ENCODE data around the gene IWS1. TPM values are rescaled to one million over a fixed set of nuclear protein-coding genes. Genes with fewer than 3 reads are reported as not detected.

The IWS1 gene
- total RNA-seq, 1 donor from 2014 or later: 36.2 TPM

GRCh38 chr2:127490283-127490682 lies 36.0 kb downstream of the IWS1 start:
- DNase-seq: no peak

- no peak for DNase-seq
These were observed 39.8 kb downstream of the IWS1 start for GRCh38 chr2:127486247-127487058.

GRCh38 chr2:127485694-127486071 lies 40.6 kb downstream of the IWS1 start:
- no peak for DNase-seq

DNA sequence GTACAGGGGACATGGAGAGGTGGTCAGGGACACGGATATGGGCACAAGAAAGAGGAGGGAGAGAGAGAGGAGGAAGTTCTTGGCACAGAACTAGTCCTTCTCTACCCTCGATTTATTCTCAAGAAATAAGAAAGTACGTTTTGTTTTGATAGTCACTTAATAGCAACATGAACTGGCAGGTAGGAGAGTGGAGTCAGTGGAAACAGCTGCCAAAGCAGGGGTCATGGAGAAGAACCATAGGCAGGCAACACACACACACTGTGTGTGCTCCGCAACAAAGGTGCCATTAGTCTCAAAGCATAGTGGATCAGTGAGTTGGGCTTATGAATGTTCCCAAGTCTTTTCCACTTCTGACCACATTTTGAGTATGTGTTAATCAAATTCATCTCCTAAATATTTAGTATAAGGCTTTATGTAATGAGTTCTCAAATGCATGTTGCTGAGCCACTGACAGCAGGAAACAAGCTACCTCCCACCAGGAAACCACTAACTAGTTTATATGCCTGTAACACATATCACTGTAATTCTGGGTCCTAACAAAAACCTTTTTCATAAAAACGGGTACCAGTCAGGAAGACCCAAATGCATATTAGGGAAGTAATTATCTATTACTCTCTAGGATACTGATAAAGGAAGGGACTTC lies 41.1 kb downstream of the IWS1 start:
- DNase-seq: no peak

DNA sequence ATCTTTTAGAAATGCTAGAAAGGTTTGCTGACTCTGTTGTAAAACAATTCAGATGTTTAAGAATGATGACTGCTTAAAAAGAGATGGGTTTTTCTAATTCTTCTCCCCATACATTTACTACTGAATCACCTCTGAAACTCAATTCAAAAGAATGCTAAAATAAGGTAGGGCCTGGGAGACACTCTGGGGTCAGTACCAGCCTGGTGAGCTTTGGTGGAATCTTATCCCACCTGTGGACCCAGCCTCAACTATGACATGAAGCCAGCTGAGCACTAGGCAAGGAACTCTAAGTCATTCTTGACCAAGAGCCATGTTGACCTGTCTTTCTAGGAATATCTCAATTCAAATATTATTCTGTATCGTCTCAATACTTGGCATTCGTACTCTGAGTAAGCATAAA lies 44.3 kb downstream of the IWS1 start:
- no peak for DNase-seq

DNA sequence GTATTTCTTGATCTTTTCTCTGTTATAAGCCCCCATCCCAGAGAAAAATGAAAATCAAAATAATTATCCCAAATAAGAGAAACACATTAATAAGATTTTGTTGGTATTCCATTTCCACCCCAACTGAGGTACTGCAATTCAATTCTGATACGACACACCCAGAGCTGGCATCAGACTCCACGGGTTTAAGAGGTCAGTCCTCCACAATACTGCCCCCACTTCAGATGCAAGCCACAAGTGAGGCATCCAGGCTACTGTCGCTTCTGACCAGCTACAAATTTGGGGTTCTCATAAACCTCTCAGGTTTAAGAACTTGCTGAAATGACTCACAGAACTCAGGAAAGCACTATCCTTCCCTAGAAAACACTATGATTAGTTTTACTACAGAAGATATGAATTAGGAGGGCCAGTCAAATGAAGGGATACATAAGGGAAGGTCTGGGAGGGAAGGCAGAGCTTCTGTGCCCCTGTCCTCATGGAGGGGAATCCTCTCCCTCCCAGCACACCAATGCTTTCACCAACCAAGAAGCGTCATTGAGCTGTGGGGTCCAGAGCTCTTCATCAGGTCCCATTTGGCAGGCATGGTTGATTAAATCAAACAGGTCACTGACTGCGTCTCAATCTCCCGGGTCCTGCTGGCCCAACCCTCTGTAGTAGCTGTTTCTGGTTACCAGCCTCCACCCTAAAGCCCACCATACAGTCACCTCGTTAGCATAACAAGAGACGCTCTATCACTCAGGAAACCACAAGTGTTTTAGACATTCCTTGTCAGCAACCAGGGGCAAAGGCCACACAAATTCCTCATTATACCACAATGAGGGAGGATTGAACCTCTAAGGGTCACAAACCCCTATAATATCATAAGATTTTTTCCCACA lies 46.2 kb downstream of the IWS1 start:
- DNase-seq: no peak

GRCh38 chr2:127479219-127479825 lies 47.0 kb downstream of the IWS1 start:
- DNase-seq: peak; percentile 32

DNA sequence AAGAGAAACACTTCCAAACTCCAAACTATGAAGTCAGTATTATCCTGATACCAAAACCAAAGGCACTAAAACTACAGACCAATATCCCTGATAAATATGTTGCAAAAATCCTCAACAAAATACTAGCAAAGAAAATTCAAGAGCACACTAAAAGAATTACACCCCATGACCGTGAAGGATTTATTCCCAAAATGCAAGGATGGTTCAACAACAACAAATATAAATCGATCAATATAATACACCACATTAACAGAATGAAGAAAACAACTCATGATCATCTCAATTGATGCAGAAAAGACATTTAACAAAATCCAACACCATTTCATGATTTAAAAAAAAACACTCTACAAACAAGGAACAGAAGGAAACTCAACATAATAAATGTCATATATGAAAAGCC lies 50.5 kb downstream of the IWS1 start:
- DNase-seq: no peak

DNA sequence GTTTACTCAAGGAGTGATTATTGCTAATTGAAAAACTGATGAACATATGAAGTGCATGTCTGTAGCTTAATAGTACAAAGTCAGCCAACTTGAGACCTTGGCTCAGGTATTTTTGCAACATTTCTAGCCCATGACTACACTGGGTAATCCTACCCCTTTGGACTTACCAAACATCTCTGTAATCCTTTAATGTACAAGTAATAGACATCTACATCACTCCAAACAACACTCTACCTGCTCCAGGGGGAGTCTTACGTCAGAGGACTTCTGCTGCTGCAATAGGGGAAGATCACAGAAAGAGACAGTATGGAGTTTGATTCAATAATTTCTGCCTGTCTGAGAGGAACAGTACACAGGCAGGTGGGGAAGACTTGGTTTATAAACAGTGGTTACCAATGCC lies 54.0 kb downstream of the IWS1 start:
- no peak for DNase-seq

- no peak for DNase-seq
These were observed 54.9 kb downstream of the IWS1 start for GRCh38 chr2:127471286-127471988.

GRCh38 chr2:127469974-127470373 lies 56.3 kb downstream of the IWS1 start:
- DNase-seq: no peak

GRCh38 chr2:127469051-127469450 lies 57.2 kb downstream of the IWS1 start:
- no peak for DNase-seq

DNA sequence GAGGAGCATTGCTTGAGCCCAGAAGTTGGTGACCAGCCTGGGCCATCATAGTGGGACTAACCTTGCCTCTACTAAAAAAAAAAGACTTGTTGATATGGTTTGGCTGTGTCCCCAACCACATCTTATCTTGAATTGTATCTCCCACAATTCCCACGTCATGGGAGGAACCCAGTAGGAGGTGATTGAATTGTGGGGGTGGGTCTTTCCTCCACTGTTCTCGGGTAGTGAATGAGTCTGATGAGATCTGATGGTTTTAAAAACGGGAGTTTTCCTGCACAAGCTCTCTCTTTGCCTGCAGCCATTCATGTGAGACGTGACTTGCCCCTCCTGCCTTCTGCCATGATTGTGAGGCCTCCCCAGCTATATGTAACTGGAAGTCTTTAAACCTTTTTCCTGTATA lies 61.0 kb downstream of the IWS1 start:
- no peak for DNase-seq

DNA sequence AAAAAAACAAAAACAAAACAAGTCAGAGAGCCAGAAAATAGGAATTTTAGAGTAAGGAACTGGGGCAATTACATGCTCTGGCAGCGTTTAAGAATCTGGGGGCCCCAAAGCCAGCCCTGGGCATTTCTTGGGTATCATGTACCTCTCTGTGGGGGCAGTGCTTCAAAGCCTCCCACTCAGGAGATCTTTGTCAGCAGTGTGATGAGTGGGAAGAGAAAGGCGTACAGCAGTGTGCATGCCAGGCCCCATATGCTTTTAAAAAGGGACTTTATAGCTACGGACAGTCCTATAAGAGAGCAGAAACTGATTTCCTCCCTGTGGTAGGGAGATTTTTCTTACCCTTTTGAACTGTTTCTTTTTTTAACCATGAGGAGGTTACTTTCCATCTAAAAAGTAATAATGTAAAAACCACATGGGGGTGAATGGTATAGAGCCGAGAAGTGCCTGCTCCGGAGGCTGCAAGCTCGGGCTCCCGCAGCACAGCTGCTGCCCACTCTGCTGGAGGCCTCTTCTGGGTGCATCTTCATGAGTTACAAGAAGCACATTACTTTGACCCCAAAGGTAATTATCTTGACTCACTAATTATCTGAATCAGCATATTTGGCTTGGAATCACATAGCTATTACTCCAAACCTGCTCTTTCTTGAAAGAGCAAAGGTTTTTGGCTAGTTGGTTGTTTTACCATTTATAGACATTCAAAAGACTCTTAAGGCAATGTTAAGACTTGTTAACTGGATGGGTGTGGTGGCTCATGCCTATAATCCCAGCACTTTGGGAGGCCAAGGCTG lies 61.6 kb downstream of the IWS1 start:
- no peak for DNase-seq

- peak; percentile 23 for DNase-seq
These were observed 62.9 kb downstream of the IWS1 start for GRCh38 chr2:127463155-127463991.

GRCh38 chr2:127462461-127462860 lies 63.8 kb downstream of the IWS1 start:
- DNase-seq: no peak

GRCh38 chr2:127456960-127457359 lies 69.3 kb downstream of the IWS1 start:
- no peak for DNase-seq

GRCh38 chr2:127455566-127456493 lies 70.5 kb downstream of the IWS1 start:
- DNase-seq: no peak

Data from skin of body (tissue), 2 donors.